OCI-LY1 (cell line): ENCODE results near the gene AKT3.

Experiments used
- CTCF ChIP-seq: fragments of 200-600 bp; sonication (generic), shearing (Covaris generic); IDR thresholded peaks from 2 replicates; pipeline ENCODE4 v1.5.1; 2017; ENCODE audit warnings: mild to moderate bottlenecking, antibody characterized with exemption, low read length, moderate library complexity, mixed read lengths
- EZH2 ChIP-seq: fragments of 200-600 bp; sonication (generic), shearing (Covaris generic); IDR thresholded peaks from 2 replicates; pipeline ENCODE4 v1.8.0; 2017; ENCODE audit warnings: borderline replicate concordance, mixed run types, mild to moderate bottlenecking, antibody characterized with exemption, low read length, moderate library complexity, mixed read lengths

- no peak for TF ChIP-seq CTCF
- TF ChIP-seq EZH2, result no peak
Measured at GRCh38 chr1:243596431-243597062, 253.5 kb downstream of the AKT3 start.
